Fibroblast of pulmonary artery (primary cell): Measurements from ENCODE around the gene KIF3C.

Source experiments
- DNase-seq: peaks from one replicate; pipeline ENCODE4 v3.0.0-alpha.2; 2010; ENCODE audit warnings: low read depth
- H3K4me3 ChIP-seq: replicated peaks from 2 replicates; pipeline ENCODE4 v1.5.1; 2011; ENCODE audit warnings: low read depth, mild to moderate bottlenecking, control low read depth, low read length, moderate library complexity
- TF ChIP-seq, protein P1 (sequence below): IDR thresholded peaks from 2 replicates; pipeline ENCODE4 v1.5.1; 2011; ENCODE audit warnings: mild to moderate bottlenecking, control low read depth, low read length, inconsistent platforms; ENCODE audit errors: missing control alignments

The KIF3C gene

DNA sequence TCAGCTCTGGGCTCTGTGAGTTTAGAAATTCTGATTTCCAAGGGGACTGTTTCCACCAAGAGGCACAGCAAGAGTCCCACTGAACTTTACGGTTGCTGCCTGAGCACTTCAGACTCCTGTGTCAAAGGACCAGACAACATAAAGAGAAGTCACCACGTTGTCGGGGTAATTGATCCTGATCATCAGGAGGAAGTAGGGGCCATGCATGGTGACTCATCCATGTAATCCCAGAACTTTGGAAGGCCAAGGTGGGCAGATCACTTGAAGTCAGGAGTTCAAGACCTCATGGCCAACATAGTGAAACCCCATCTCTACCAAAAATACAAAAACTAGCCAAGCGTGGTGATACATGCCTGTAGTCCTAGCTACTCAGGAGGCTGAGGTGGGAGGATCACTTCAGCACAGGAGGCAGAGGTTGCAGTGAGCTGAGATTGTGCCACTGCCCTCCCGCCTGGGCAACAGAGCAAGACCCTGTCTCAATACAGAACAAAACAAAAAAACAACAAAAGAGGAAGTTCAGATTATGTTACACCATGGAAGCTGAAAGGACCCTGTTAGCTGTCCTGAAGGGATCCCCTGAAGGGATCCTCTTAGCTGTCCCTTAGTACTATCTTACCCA lies 94.6 kb downstream of the KIF3C start:
- DNase-seq, result no peak
- TF ChIP-seq, protein P1, sequence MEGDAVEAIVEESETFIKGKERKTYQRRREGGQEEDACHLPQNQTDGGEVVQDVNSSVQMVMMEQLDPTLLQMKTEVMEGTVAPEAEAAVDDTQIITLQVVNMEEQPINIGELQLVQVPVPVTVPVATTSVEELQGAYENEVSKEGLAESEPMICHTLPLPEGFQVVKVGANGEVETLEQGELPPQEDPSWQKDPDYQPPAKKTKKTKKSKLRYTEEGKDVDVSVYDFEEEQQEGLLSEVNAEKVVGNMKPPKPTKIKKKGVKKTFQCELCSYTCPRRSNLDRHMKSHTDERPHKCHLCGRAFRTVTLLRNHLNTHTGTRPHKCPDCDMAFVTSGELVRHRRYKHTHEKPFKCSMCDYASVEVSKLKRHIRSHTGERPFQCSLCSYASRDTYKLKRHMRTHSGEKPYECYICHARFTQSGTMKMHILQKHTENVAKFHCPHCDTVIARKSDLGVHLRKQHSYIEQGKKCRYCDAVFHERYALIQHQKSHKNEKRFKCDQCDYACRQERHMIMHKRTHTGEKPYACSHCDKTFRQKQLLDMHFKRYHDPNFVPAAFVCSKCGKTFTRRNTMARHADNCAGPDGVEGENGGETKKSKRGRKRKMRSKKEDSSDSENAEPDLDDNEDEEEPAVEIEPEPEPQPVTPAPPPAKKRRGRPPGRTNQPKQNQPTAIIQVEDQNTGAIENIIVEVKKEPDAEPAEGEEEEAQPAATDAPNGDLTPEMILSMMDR, result no peak
- H3K4me3 ChIP-seq, result no peak overlapping the region

DNA sequence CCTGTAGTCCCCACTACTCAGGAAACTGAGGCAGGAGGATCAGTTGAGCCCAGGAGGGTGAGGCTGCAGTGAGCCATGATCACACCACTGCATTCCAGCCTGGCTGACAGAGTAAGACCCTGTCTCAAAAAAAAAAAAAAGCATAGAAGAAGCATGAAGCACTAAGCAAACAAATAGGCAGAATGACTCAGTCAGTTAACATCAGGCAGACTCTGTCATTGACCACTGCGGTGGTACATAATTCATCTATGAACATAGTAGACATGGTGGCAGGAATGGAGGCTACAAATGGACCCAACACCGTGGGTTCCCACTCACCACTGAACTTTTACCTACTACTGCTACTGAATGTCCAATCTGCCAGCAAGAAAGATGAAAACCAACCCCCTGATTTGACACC lies 96.4 kb downstream of the KIF3C start:
- TF ChIP-seq, protein P1, result no peak
- H3K4me3 ChIP-seq, result no peak overlapping the region
- DNase-seq, result peak; percentile 44

DNA sequence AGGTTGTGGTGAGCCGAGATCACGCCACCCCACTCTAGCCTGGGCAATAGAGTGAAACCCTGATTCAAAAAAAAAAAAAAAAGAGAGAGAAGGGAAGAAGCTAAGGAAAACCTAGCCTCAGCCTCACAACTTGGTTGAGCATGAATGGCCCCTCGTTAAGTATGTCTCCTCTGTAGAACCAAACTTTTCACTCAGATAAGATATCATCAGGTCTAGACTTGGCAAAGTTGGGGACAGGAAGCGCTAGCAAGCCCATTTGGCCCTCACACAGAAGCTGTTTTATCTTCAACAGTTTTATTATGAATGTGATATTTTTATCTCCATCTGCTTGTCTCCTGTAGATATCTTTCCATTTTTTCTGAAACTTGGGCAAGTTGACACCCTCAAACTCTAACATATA lies 100.5 kb downstream of the KIF3C start:
- no peak for DNase-seq
- TF ChIP-seq, protein P1, result no peak

DNA sequence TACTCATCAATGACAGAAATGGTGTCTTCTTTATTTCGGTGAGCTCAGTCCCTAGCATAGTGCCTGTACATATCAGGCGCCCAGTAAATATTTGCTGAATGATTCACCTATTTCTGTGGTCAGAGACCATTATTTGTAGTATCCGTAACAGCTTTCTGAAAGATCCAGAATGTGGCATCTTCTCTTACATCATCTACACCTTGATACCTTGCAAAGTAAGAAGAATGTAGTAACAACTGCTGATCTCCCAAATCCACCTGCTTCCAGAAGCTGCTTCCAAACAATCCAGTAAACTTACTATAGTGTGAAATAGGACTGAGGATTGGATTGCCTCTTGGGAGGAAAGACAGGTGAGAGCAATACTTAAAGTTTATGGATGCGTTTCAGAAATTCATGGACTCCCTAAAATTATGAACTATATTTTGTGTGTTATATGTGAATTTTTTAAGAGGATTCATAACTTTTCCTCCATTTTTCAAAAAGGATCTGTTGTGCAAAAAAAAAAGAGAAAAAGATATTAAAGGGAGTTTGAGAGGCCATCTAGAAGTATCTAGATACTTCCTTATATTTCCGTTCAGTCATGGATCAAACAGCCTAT lies 103.1 kb downstream of the KIF3C start:
- TF ChIP-seq, protein P1, result no peak
- DNase-seq, result peak; percentile 33
- H3K4me3 ChIP-seq, result peak overlapping the region; percentile 61

More for the DNA sequence above, 100.5 kb downstream of the KIF3C start:
- no peak overlapping the region for H3K4me3 ChIP-seq

DNA sequence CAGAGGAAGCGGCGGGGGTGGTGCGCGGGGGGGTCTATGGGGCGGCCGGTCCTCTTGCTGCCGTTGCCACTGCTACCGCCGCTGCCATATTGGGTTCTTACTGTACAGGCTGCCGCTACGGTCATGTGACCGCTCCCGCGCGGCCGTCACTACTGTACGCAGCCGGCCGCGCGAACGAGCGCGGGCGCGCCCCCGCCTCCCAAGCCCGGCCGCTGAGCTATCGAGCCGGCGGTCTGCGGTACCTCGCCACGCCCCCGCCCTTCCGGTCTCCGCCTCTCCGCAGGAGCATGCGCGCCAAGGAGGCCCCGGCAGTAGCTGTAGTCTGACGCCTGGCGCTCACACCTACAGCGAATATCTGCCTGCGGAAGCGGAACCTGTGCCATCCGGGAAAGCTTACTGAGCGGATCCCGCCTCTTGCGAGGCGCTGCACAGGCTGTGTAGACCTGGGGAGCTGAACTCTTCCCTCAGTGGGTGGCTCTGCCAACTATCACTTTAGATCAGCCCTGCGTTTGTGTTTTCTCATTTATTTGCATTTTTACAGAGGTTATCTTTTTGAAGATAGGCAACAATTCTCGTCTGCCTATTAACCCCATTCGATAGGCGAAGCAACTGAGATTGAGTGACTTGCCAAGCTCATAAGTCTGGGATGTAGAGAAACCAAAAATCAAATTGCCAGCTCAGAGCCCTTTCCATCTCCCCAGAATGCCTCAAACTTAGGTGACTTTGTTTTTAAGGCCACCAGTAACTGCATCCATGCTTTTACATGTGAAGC lies 103.8 kb downstream of the KIF3C start, which contains the start of gene ASXL2:
Gene ASXL2, minus strand, starts transcription at position 127 of the 772 bp plus-strand sequence. CDS start 265 bp downstream, outside the sequence.
- peak within 1 kb of the TSS; percentile 72 for H3K4me3 ChIP-seq
- peak; percentile 97 for DNase-seq
- TF ChIP-seq, protein P1, result no peak

DNA sequence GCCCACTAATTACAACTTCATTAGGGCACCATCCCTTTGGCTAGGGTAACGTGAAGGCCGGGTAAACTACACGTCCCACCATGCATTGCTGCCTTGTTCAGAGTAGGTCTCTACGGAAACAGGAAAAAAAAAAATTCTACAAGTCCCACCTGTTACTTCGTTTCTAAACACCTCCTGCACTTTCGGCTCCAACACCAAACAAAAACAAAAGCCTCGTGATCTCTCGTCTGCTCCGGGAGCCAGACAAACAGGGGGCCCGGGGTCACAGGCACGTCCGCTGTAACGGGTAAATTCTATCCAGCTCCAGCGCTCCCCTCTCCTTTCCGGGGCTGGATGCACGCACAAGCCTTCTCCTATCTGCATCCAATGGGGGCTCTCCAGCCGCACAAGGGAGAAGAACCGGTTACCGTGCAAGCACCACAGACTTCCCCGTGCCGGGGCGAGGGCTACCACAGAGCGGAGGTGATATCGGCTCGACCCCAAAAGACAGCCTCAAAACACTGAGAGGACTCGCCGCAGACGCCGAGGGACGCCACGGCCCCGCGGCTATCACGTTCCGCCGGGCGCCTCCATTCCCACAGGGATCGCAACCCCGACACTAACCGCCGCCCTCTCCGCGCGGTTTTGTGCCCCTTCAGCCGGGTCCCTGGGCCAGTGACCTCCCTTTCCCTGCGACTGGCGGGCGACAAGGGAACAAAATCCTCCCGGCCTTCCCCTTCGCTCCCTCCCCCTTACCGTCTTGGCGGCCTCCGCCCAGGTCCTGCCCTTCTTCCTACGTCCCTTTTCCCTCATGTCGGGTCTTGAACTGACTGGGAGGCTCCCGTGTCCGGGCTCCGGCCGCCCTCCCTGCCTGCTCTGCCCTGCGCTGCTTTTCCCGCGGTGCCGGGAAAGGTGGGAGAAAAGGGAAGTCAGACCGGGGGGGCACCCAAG lies 104.6 kb downstream of the KIF3C start:
- H3K4me3 ChIP-seq, result peak overlapping the region; percentile 72
- DNase-seq, result peak; percentile 65
- TF ChIP-seq, protein P1, result no peak
